GM13976 (cell line): ENCODE results near the gene SPAG4.

Experiments
- DNase-seq: peaks from one replicate; pipeline ENCODE4 v3.0.0; 2012; ENCODE audit warnings: low spot score
- CTCF ChIP-seq: IDR thresholded peaks from 2 replicates; pipeline ENCODE4 v1.5.1; 2012; ENCODE audit warnings: borderline replicate concordance, mild to moderate bottlenecking; ENCODE audit not compliant: insufficient read depth; ENCODE audit errors: extremely low read depth, missing control alignments, control extremely low read depth
- in situ Hi-C: fragments of 300-500 bp; cut with MboI; formaldehyde crosslinking; loops from one replicate; pipeline ENCODE4 v1.12.0; 2022; ENCODE audit warnings: low sequenced_read_pairs, mixed read lengths, inconsistent platforms; ENCODE audit not compliant: unreplicated experiment

SPAG4 gene

GRCh38 chr20:35598476-35598875 lies 17.2 kb upstream of the SPAG4 start:
- no peak for DNase-seq
- in situ Hi-C loops = no loop called here
- no peak for TF ChIP-seq CTCF

GRCh38 chr20:35598899-35599775 lies 16.5 kb upstream of the SPAG4 start:
- TF ChIP-seq CTCF = no peak
- no peak for DNase-seq
- in situ Hi-C loops = no loop called here

GRCh38 chr20:35599776-35600120 lies 15.9 kb upstream of the SPAG4 start:
- in situ Hi-C loops = no loop called here
- no peak for TF ChIP-seq CTCF
- no peak for DNase-seq

- DNase-seq = no peak
- in situ Hi-C loops = no loop called here
- no peak for TF ChIP-seq CTCF
Observed at GRCh38 chr20:35600176-35600992, 15.2 kb upstream of the SPAG4 start.

GRCh38 chr20:35600993-35601973 lies 14.3 kb upstream of the SPAG4 start:
- peak; percentile 88 for DNase-seq
- in situ Hi-C loops = no loop called here
- TF ChIP-seq CTCF = peak; percentile 81

- no peak for TF ChIP-seq CTCF
- in situ Hi-C loops = no loop called here
- no peak for DNase-seq
Observed at GRCh38 chr20:35601990-35602389, 13.6 kb upstream of the SPAG4 start.
